Small intestine (tissue), 7 donors: ENCODE data around the gene NCBP1. TPM values are rescaled to one million over a fixed set of nuclear protein-coding genes. Genes with fewer than 3 reads are reported as not detected.
A peak's percentile ranks its signal among the peaks of the same experiment; 100 is the strongest.

Experiments
- DNase-seq, 2 donors: peaks; one replicate each; pipeline versions ENCODE4 v3.0.0 to v3.0.0-alpha.2; 2013
- FAIRE-seq: peaks from 2 replicates; lab custom pipeline; 2012; peaks lifted over from hg19 to GRCh38; lab: Jason Lieb, UNC
- H3K27ac ChIP-seq, 3 donors: one replicate each; pipeline ENCODE4 v1.5.1; 2013; ENCODE audit warnings: low read length in 2 of 3, mild to moderate bottlenecking in 2 of 3, control low read depth in 1 of 3, inconsistent platforms in 1 of 3, low read depth in 1 of 3, moderate library complexity in 1 of 3
- H3K27me3 ChIP-seq, 3 donors: one replicate each; pipeline ENCODE4 v1.6.1; 2013; ENCODE audit warnings: low read length in 3 of 3, inconsistent platforms in 1 of 3; ENCODE audit not compliant: control insufficient read depth in 3 of 3, insufficient read depth in 3 of 3
- H3K36me3 ChIP-seq, 3 donors: one replicate each; pipeline ENCODE4 v1.6.1; 2013; ENCODE audit warnings: low read length in 3 of 3, inconsistent platforms in 1 of 3, low read depth in 1 of 3, mild to moderate bottlenecking in 1 of 3, moderate library complexity in 1 of 3; ENCODE audit not compliant: control insufficient read depth in 3 of 3, insufficient read depth in 2 of 3
- H3K4me1 ChIP-seq, 3 donors: one replicate each; pipeline ENCODE4 v1.6.1; 2013; ENCODE audit warnings: low read length in 2 of 3, inconsistent platforms in 1 of 3, low read depth in 1 of 3, mild to moderate bottlenecking in 1 of 3, moderate library complexity in 1 of 3; ENCODE audit not compliant: control insufficient read depth in 3 of 3, insufficient read depth in 2 of 3
- H3K4me3 ChIP-seq, 3 donors: one replicate each; pipeline ENCODE4 v1.5.1; 2013; ENCODE audit warnings: low read length in 3 of 3, control low read depth in 1 of 3, inconsistent platforms in 1 of 3, low read depth in 1 of 3, mild to moderate bottlenecking in 1 of 3, moderate library complexity in 1 of 3
- H3K9me3 ChIP-seq, 2 donors: one replicate each; pipeline ENCODE4 v1.6.1; 2013; ENCODE audit warnings: low read depth in 1 of 2, low read length in 1 of 2; ENCODE audit not compliant: control insufficient read depth in 2 of 2, insufficient read depth in 1 of 2
- WGBS, 3 donors: extraction: QIAGEN DNeasy Blood & Tissue Kit; methylation state at CpG; one replicate each; pipeline ENCODE4 v1.1.7; 2013; 5-methylcytosine and 5-hydroxymethylcytosine counted together
- polyA plus RNA-seq, 4 donors: library from polyadenylated mRNA; stranded (reverse) in 3 of 4; unstranded in 1 of 4; fragments of 200-250 nt in 3 of 4; fragments of 120-200 nt in 1 of 4; gene quantifications; one replicate each; pipeline versions ENCODE4 v1.2.1 to v1.2.3, GENCODE V29; 2013
- donor health status: healthy with polysubstance abuse.
- donor health status: control.
- donor health status: control.
- donor health status: Bipolar disorder and iron deficiency.
- donor health status: healthy.

The NCBP1 gene
- polyA plus RNA-seq, 4 donors: 5.9 to 29.7 (median 11.0) TPM

GRCh38 chr9:97689401-97690180 is 56.0 kb downstream of the NCBP1 start:
- Histone ChIP-seq H3K36me3 (peaks cover 0 to 28% (median 2%) of the 10 kb centered on the region in 3 donors), H3K27ac (no peak overlapping the region), H3K4me3 (no peak overlapping the region), H3K4me1 (peaks cover 4 to 15% (median 5%) of the 10 kb centered on the region in 3 donors), H3K27me3 (no peaks in the 10 kb centered on the region), H3K9me3 (no peaks in the 10 kb centered on the region)
- DNase-seq (peak; percentile 15 to 35), FAIRE-seq (no peak)
- WGBS, 3 donors: 46 to 59% (median 52%) methylated on average over 4 of the region's 4 CpGs

GRCh38 chr9:97694769-97695168 is 61.1 kb downstream of the NCBP1 start:
- peaks cover 0 to 17% (median 0%) of the 10 kb centered on the region in 3 donors for H3K36me3 ChIP-seq
- FAIRE-seq (no peak), DNase-seq (no peak)
- H3K4me3 ChIP-seq: peak overlapping the region in 1 of 3 donors; percentile 37
- H3K4me1 ChIP-seq: peaks cover 5 to 18% (median 13%) of the 10 kb centered on the region in 3 donors
- no peaks in the 10 kb centered on the region for H3K27me3 ChIP-seq
- no peak overlapping the region for H3K27ac ChIP-seq
- WGBS, 3 donors: 79 to 92% (median 85%) methylated on average over 7 of the region's 7 CpGs
- no peaks in the 10 kb centered on the region for H3K9me3 ChIP-seq

GRCh38 chr9:97695390-97695789 is 61.8 kb downstream of the NCBP1 start:
- H3K9me3 ChIP-seq: no peaks in the 10 kb centered on the region
- no peak overlapping the region for H3K27ac ChIP-seq
- DNase-seq: peak in 1 of 2 donors; percentile 33
- FAIRE-seq: no peak
- H3K4me1 ChIP-seq: peaks cover 5 to 16% (median 13%) of the 10 kb centered on the region in 3 donors
- peak overlapping the region in 2 of 3 donors; percentile 78 to 91 for H3K4me3 ChIP-seq
- H3K36me3 ChIP-seq: peaks cover 0 to 12% (median 0%) of the 10 kb centered on the region in 3 donors
- H3K27me3 ChIP-seq: no peaks in the 10 kb centered on the region
- WGBS, 3 donors: 34 to 60% (median 45%) methylated on average over 3 of the region's 3 CpGs

- peaks cover 0 to 9% (median 0%) of the 10 kb centered on the region in 3 donors for H3K36me3 ChIP-seq
- H3K4me3 ChIP-seq: peak overlapping the region; percentile 78 to 91 (median 83)
- FAIRE-seq (no peak), DNase-seq (peak in 1 of 2 donors; percentile 15)
- no peaks in the 10 kb centered on the region for H3K27me3 ChIP-seq
- 7 to 11% (median 8%) methylated on average over 9 of the region's 9 CpGs for whole genome bisulfite sequencing, 3 donors
- H3K27ac ChIP-seq: peak overlapping the region; percentile 71 to 97 (median 78)
- no peaks in the 10 kb centered on the region for H3K9me3 ChIP-seq
- peaks cover 5 to 16% (median 13%) of the 10 kb centered on the region in 3 donors for H3K4me1 ChIP-seq
Measured at GRCh38 chr9:97695995-97696802, 62.6 kb downstream of the NCBP1 start.

- DNase-seq (peak; percentile 98), FAIRE-seq (no peak)
- H3K36me3 ChIP-seq: peaks cover 0 to 1% (median 0%) of the 10 kb centered on the region in 3 donors
- H3K27ac ChIP-seq: peak within 1 kb of the TSS; percentile 71 to 97 (median 78)
- H3K9me3 ChIP-seq: no peaks in the 10 kb centered on the region
- H3K4me1 ChIP-seq: peaks cover 5 to 16% (median 13%) of the 10 kb centered on the region in 3 donors
- WGBS, 3 donors: 0% methylated on average over 55 to 82 of the region's 82 CpGs
- H3K27me3 ChIP-seq: no peaks in the 10 kb centered on the region
- H3K4me3 ChIP-seq: peak within 1 kb of the TSS; percentile 78 to 91 (median 83)
Measured at GRCh38 chr9:97696803-97697601, 63.4 kb downstream of the NCBP1 start, which contains the start of gene XPA. Gene XPA, minus strand, starts transcription at chr9:97697340. Its CDS starts 48 bp downstream, at chr9:97697292.

DNA sequence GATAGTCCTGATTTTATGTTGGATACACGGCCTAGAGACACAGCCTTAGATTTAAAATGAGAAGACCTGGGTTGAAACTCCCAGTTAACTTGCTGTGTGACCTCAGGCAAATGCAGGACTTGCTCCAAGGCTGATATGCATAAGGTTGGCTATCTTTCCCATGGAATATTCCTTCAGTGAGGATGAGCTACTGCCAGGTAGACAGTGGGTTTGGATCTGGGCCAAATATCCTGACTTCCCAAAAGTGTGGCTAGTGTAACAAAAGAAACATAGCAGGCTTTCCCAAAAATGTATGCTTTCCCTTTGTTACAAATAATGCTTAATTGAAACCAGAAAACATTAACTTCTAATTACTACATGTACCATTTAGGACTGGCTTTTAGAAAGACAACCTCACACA is 64.2 kb downstream of the NCBP1 start:
- peaks cover 5 to 18% (median 13%) of the 10 kb centered on the region in 3 donors for H3K4me1 ChIP-seq
- FAIRE-seq (no peak), DNase-seq (peak in 1 of 2 donors; percentile 9)
- H3K27me3 ChIP-seq: no peaks in the 10 kb centered on the region
- H3K36me3 ChIP-seq: no peaks in the 10 kb centered on the region
- H3K27ac ChIP-seq: peak overlapping the region in 2 of 3 donors; percentile 65 to 97
- H3K9me3 ChIP-seq: no peaks in the 10 kb centered on the region
- WGBS, 3 donors: 20 to 32% (median 28%) methylated on average over 1 of the region's 1 CpG
- no peak overlapping the region for H3K4me3 ChIP-seq

DNA sequence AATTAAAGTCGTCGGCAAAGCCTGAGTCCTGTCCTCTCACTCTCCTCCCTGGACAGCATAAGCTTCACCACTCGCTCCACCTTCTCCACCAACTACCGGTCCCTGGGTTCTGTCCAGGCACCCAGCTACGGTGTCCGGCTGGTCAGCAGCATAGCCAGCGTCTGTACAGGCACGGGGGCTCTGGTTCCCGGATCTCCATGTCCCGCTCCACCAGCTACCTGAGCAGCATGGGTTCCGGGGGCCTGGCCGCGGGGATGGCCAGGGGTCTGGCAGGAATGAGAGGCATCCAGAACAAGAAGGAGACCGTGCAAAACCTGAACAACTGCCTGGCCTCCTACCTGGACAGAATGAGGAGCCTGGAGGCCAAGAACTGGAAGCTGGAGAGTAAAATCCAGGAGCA is 65.2 kb downstream of the NCBP1 start:
- H3K4me3 ChIP-seq: no peak overlapping the region
- H3K36me3 ChIP-seq: no peaks in the 10 kb centered on the region
- H3K27ac ChIP-seq: no peak overlapping the region
- peaks cover 5 to 27% (median 13%) of the 10 kb centered on the region in 3 donors for H3K4me1 ChIP-seq
- no peaks in the 10 kb centered on the region for H3K9me3 ChIP-seq
- H3K27me3 ChIP-seq: no peaks in the 10 kb centered on the region
- WGBS, 3 donors: 94 to 98% (median 94%) methylated on average over 14 of the region's 14 CpGs
- DNase-seq (no peak), FAIRE-seq (no peak)
